ENCODE results near the gene CCR7. TPM values are rescaled to one million over a fixed set of nuclear protein-coding genes. Genes with fewer than 3 reads are reported as not detected.

The CCR7 gene
- total and polyA plus RNA-seq, 2 of the 13 experiments (the other 11 are each of a cell fraction or from before 2014, with no cell fraction given) = 0.04 to 0.53 TPM

- TF ChIP-seq ZNF784 (CRISPR knock-in tag; IDR thresholded peaks at IDR 0.05; ENCODE audit: borderline replicate concordance) (no peak; the same call in 1 of the 2 replicates), ZNF7 (CRISPR knock-in tag; IDR thresholded peaks at IDR 0.05) (no peak; the same call in 1 of the 2 replicates), MTERF4 (CRISPR knock-in tag; IDR thresholded peaks at IDR 0.05) (peak; percentile 54; the same call in 1 of the 2 replicates), TRIM22 (IDR thresholded peaks at IDR 0.05) (no peak), ZNF687 (CRISPR knock-in tag; IDR thresholded peaks at IDR 0.05) (peak; percentile 97), ZNF121 (CRISPR knock-in tag; IDR thresholded peaks at IDR 0.05) (peak; percentile 71), BCL6 (CRISPR knock-in tag; IDR thresholded peaks at IDR 0.05) (peak; percentile 98), ZNF263 (CRISPR knock-in tag; IDR thresholded peaks at IDR 0.05) (0 out of 2 replicates have a peak, but pooled peaks have one; percentile 9), ZNF460 (CRISPR knock-in tag; IDR thresholded peaks at IDR 0.05; ENCODE audit: borderline replicate concordance) (no peak), RBM39 (IDR thresholded peaks at IDR 0.05; ENCODE audit: low read depth, low read length, poor library complexity, severe bottlenecking) (no peak), FOSL1 (CRISPR knock-in tag; IDR thresholded peaks at IDR 0.05; ENCODE audit: borderline replicate concordance) (peak; percentile 83; the same call in 1 of the 2 replicates), ZNF749 (CRISPR knock-in tag; IDR thresholded peaks at IDR 0.05; ENCODE audit: borderline replicate concordance) (no peak), DZIP1 (CRISPR knock-in tag; IDR thresholded peaks at IDR 0.05) (0 out of 2 replicates have a peak, but pooled peaks have one; percentile 76), FOXO1 (CRISPR knock-in tag; IDR thresholded peaks at IDR 0.05) (peak; percentile 86), AHR (CRISPR knock-in tag; IDR thresholded peaks at IDR 0.05) (peak; percentile 77; the same call in 1 of the 2 replicates)
- TF ChIP-seq, protein P1, sequence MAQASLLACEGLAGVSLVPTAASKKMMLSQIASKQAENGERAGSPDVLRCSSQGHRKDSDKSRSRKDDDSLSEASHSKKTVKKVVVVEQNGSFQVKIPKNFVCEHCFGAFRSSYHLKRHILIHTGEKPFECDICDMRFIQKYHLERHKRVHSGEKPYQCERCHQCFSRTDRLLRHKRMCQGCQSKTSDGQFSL (CRISPR knock-in tag; IDR thresholded peaks at IDR 0.05) = no peak
- TF ChIP-seq, protein P2, sequence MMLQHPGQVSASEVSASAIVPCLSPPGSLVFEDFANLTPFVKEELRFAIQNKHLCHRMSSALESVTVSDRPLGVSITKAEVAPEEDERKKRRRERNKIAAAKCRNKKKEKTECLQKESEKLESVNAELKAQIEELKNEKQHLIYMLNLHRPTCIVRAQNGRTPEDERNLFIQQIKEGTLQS (CRISPR knock-in tag; IDR thresholded peaks at IDR 0.05) = peak; percentile 79
Measured at GRCh38 chr17:40551879-40552768, 13.1 kb downstream of the CCR7 start (continued).
